ENCODE data around the gene TSPAN15.

DNA sequence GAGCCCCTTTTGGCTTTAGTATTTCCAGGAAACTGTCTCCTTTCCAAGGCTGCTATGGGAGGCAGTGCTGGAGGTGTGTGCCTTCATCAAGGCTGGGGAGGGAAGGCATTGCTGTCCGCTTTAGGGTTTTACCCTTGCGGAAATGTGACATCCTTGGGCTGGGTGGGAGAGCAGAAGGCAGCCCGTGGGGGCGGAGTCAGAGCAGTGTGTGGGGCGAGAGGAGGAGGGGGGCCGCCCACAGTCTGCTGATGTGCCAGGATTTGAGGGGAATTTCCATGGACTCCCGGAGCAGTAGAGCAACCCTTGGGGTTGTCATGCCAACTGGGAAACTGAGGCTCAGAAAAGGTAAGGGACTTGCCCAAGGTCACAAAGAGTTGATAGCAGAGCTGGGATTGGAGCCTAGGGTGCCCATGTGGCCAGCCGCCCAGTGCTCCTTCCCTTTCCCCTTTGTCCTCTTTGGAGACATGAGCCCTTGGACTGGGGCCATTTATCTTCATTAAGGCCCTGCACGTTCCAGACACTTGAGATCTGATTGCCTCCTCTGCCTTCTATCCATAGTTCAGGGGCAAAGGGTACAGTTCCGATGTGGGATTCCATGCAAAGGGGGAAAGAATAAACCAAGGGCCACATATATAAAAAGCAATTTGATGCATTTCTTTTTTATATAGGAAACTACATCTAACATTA, 22.2 kb downstream of the TSPAN15 start:
- TF ChIP-seq, protein P1, sequence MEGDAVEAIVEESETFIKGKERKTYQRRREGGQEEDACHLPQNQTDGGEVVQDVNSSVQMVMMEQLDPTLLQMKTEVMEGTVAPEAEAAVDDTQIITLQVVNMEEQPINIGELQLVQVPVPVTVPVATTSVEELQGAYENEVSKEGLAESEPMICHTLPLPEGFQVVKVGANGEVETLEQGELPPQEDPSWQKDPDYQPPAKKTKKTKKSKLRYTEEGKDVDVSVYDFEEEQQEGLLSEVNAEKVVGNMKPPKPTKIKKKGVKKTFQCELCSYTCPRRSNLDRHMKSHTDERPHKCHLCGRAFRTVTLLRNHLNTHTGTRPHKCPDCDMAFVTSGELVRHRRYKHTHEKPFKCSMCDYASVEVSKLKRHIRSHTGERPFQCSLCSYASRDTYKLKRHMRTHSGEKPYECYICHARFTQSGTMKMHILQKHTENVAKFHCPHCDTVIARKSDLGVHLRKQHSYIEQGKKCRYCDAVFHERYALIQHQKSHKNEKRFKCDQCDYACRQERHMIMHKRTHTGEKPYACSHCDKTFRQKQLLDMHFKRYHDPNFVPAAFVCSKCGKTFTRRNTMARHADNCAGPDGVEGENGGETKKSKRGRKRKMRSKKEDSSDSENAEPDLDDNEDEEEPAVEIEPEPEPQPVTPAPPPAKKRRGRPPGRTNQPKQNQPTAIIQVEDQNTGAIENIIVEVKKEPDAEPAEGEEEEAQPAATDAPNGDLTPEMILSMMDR (conservative IDR thresholded peaks at IDR 0.05; ENCODE audit: low read length), result no peak
- TF ChIP-seq EZH2phosphoT487 (IDR thresholded peaks at IDR 0.05; ENCODE audit: borderline replicate concordance), result no peak
